Body of pancreas (tissue), 4 donors: ENCODE data around the gene C11orf24. TPM values are rescaled to one million over a fixed set of nuclear protein-coding genes. Genes with fewer than 3 reads are reported as not detected.
"Not testable (repeated sequence)": the region's sequence is repeated elsewhere in the genome, so short reads cannot be mapped to it uniquely, and the experiment has no call there.

Source experiments
- ATAC-seq: fragments of 150-250 bp; one replicate; pipeline ENCODE4 v1.9.1; 2016
- DNase-seq, 4 donors: peaks; one replicate each; pipeline ENCODE4 v3.0.0-alpha.2; 2019
- H3K27ac ChIP-seq, 4 donors: fragments of 200-600 bp; sonication (generic); 1 replicate in 3 of 4; 2 replicates in 1 of 4; pipeline versions ENCODE4 v1.5.1 to v1.6.1; 2016 to 2019; ENCODE audit warnings: mild to moderate bottlenecking in 1 of 4, mixed read lengths in 1 of 4, moderate library complexity in 1 of 4
- H3K27me3 ChIP-seq, 2 donors: fragments of 200-600 bp; sonication (generic); one replicate each; pipeline ENCODE4 v1.6.0; 2016; ENCODE audit warnings: mild to moderate bottlenecking in 1 of 2
- H3K36me3 ChIP-seq, 2 donors: fragments of 200-600 bp; sonication (generic); replicated peaks in 1 of 2; 2 replicates each; pipeline ENCODE4 v1.5.1; 2016; ENCODE audit warnings: low read depth in 2 of 2; ENCODE audit not compliant: insufficient read depth in 1 of 2
- H3K4me1 ChIP-seq: fragments of 200-600 bp; sonication (generic); one replicate; pipeline ENCODE4 v1.6.0; 2016
- H3K4me3 ChIP-seq, 2 donors: fragments of 200-600 bp; sonication (generic); 1 replicate in 1 of 2; 2 replicates in 1 of 2; pipeline ENCODE4 v1.5.1; 2016 to 2019
- H3K9me3 ChIP-seq, 3 donors: fragments of 200-600 bp; sonication (generic); 1 replicate in 2 of 3; 2 replicates in 1 of 3; pipeline ENCODE4 v1.5.1; 2016
- POLR2A ChIP-seq, 3 donors: fragments of 450-650 bp; IDR thresholded peaks; one replicate each; pipeline ENCODE4 v1.6.1; 2016; ENCODE audit warnings: antibody characterized with exemption in 3 of 3, mild to moderate bottlenecking in 2 of 3
- WGBS, 2 donors: methylation state at CpG; one replicate each; pipeline ENCODE4 v1.1.5; 2017; 5-methylcytosine and 5-hydroxymethylcytosine counted together
- intact Hi-C: fragments of 100-400 bp; cut with DNase I; formaldehyde crosslinking; loops from one replicate; pipeline ENCODE4 v1.15.1; 2023
- total RNA-seq, 2 donors: library from RNA; depleted of rRNA; stranded (reverse); fragments of >200 nt; gene quantifications; one replicate each; pipeline ENCODE4 v1.1.0, GENCODE V29; 2016
- TF ChIP-seq, protein P1 (sequence below), 7 experiments: fragments of 450-650 bp in 4 of 7; fragments of 200-600 bp in 3 of 7; sonication (generic) in 3 of 7; IDR thresholded peaks; one replicate each; pipeline ENCODE4 v1.5.1; 2016 to 2019; ENCODE audit warnings: antibody characterized with exemption in 7 of 7

C11orf24 gene
- total RNA-seq, 2 donors from 2014 or later = 8.2 to 14.3 TPM

- H3K4me3 ChIP-seq = no peak overlapping the region
- intact Hi-C loops = no loop called here
- TF ChIP-seq, protein P1, sequence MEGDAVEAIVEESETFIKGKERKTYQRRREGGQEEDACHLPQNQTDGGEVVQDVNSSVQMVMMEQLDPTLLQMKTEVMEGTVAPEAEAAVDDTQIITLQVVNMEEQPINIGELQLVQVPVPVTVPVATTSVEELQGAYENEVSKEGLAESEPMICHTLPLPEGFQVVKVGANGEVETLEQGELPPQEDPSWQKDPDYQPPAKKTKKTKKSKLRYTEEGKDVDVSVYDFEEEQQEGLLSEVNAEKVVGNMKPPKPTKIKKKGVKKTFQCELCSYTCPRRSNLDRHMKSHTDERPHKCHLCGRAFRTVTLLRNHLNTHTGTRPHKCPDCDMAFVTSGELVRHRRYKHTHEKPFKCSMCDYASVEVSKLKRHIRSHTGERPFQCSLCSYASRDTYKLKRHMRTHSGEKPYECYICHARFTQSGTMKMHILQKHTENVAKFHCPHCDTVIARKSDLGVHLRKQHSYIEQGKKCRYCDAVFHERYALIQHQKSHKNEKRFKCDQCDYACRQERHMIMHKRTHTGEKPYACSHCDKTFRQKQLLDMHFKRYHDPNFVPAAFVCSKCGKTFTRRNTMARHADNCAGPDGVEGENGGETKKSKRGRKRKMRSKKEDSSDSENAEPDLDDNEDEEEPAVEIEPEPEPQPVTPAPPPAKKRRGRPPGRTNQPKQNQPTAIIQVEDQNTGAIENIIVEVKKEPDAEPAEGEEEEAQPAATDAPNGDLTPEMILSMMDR (IDR thresholded peaks at IDR 0.05) = no peak
- no peak for TF ChIP-seq POLR2A (IDR thresholded peaks at IDR 0.05)
- peaks cover 10% of the 10 kb centered on the region for H3K4me1 ChIP-seq
- no peak overlapping the region for H3K27ac ChIP-seq
- 80 to 82% methylated on average over 2 of the region's 2 CpGs for WGBS, 2 donors
- ATAC-seq = no peak
- H3K27me3 ChIP-seq = no peaks in the 10 kb centered on the region
- no peaks in the 10 kb centered on the region for H3K9me3 ChIP-seq
- no peaks in the 10 kb centered on the region for H3K36me3 ChIP-seq
- no peak for DNase-seq
Observed at GRCh38 chr11:68303083-68303482, 31.3 kb upstream of the C11orf24 start.

GRCh38 chr11:68302670-68303069 lies 30.9 kb upstream of the C11orf24 start:
- intact Hi-C loops = no loop called here
- peak in 3 of 4 donors; percentile 43 to 76 (median 68) for DNase-seq
- 32 to 75% methylated on average over 2 to 7 of the region's 7 CpGs for WGBS, 2 donors
- H3K27ac ChIP-seq = no peak overlapping the region
- TF ChIP-seq POLR2A (IDR thresholded peaks at IDR 0.05) = no peak
- TF ChIP-seq, protein P1 (IDR thresholded peaks at IDR 0.05) = no peak
- H3K27me3 ChIP-seq = no peaks in the 10 kb centered on the region
- H3K4me1 ChIP-seq = peaks cover 14% of the 10 kb centered on the region
- H3K36me3 ChIP-seq = no peaks in the 10 kb centered on the region
- no peak for ATAC-seq
- H3K4me3 ChIP-seq = no peak overlapping the region
- no peaks in the 10 kb centered on the region for H3K9me3 ChIP-seq

GRCh38 chr11:68302256-68302655 lies 30.5 kb upstream of the C11orf24 start:
- 75 to 82% methylated on average over 5 of the region's 5 CpGs for WGBS, 2 donors
- Histone ChIP-seq H3K27ac (no peak overlapping the region), H3K36me3 (no peaks in the 10 kb centered on the region), H3K4me3 (no peak overlapping the region), H3K4me1 (peaks cover 18% of the 10 kb centered on the region), H3K9me3 (no peaks in the 10 kb centered on the region), H3K27me3 (no peaks in the 10 kb centered on the region)
- intact Hi-C loops = no loop called here
- TF ChIP-seq, protein P1 (IDR thresholded peaks at IDR 0.05) = no peak
- no peak for TF ChIP-seq POLR2A (IDR thresholded peaks at IDR 0.05)
- ATAC-seq = no peak
- no peak for DNase-seq

- intact Hi-C loops = no loop called here
- DNase-seq (no peak), ATAC-seq (no peak)
- WGBS, 2 donors = 87 to 94% methylated on average over 12 of the region's 12 CpGs
- no peak overlapping the region for H3K27ac ChIP-seq
- H3K27me3 ChIP-seq = no peaks in the 10 kb centered on the region
- H3K4me1 ChIP-seq = peaks cover 19% of the 10 kb centered on the region
- H3K4me3 ChIP-seq = no peak overlapping the region
- no peak for TF ChIP-seq POLR2A (IDR thresholded peaks at IDR 0.05)
- TF ChIP-seq, protein P1 (IDR thresholded peaks at IDR 0.05) = no peak
- H3K9me3 ChIP-seq = no peaks in the 10 kb centered on the region
- H3K36me3 ChIP-seq = no peaks in the 10 kb centered on the region
Observed at GRCh38 chr11:68300076-68300830, 28.5 kb upstream of the C11orf24 start.

DNA sequence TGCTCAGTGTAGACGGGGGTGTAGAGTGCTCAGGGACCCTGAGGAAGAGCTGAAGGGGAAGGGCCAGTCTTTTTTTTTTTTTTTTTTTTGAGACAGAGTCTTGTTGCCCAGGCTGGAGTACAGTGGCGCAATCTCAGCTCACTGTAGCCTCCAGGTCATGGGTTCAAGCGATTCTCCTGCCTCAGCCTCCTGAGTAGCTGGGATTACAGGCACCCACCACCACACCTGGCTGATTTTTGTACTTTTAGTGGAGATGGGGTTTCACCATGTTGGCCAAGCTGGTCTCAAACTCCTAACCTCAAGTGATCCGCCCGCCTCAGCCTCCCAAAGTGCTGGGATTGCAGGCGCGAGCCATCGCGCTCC lies 27.7 kb upstream of the C11orf24 start:
- not testable (repeated sequence) for H3K27ac ChIP-seq, H3K36me3 ChIP-seq, DNase-seq, H3K27me3 ChIP-seq, H3K4me3 ChIP-seq, H3K9me3 ChIP-seq, ATAC-seq
- peaks cover 19% of the 10 kb centered on the region for H3K4me1 ChIP-seq
- 92 to 98% methylated on average over 9 of the region's 9 CpGs for WGBS, 2 donors
- intact Hi-C loops = loop anchor here (5.0 kb wide), 1 partner anchor 42 kb away; no protein-coding TSS in a partner anchor
